HepG2 (cell line): ENCODE data around the gene SLC23A3. TPM values are rescaled to one million over a fixed set of nuclear protein-coding genes. Genes with fewer than 3 reads are reported as not detected.

Experiments used
- ADNP ChIP-seq: sonication (generic); formaldehyde crosslinking; IDR thresholded peaks from 2 replicates; pipeline ENCODE4 v1.4.0; 2020; ENCODE audit warnings: missing genetic modification reagents
- ETV5 ChIP-seq: IDR thresholded peaks from 2 replicates; pipeline ENCODE4 v1.6.1; 2018; ENCODE audit warnings: missing biosample characterization, missing genetic modification reagents, inconsistent platforms, borderline replicate concordance
- SALL1 ChIP-seq: sonication (generic); formaldehyde crosslinking; IDR thresholded peaks from 2 replicates; pipeline ENCODE4 v1.8.0; 2022; ENCODE audit warnings: mild to moderate bottlenecking, missing genetic modification reagents
- SRSF9 ChIP-seq: fragments of 200-400 bp; formaldehyde crosslinking; IDR thresholded peaks from 2 replicates; pipeline ENCODE4 v1.6.1; 2018; ENCODE audit warnings: borderline replicate concordance, mild to moderate bottlenecking, low read depth, low read length; ENCODE audit not compliant: insufficient read depth, poor library complexity, severe bottlenecking
- TIGD3 ChIP-seq: sonication (generic); formaldehyde crosslinking; IDR thresholded peaks from 2 replicates; pipeline ENCODE4 v1.5.1; 2020; ENCODE audit warnings: mild to moderate bottlenecking, missing genetic modification reagents, borderline replicate concordance
- ZBTB44 ChIP-seq: sonication (generic); formaldehyde crosslinking; IDR thresholded peaks from 2 replicates; pipeline ENCODE4 v1.4.0; 2020; ENCODE audit warnings: missing genetic modification reagents
- ZFP91 ChIP-seq: sonication (generic); formaldehyde crosslinking; IDR thresholded peaks from 2 replicates; pipeline ENCODE4 v1.9.0; 2022; ENCODE audit warnings: missing genetic modification reagents, mild to moderate bottlenecking, borderline replicate concordance
- ZNF501 ChIP-seq: sonication (generic); formaldehyde crosslinking; IDR thresholded peaks from 2 replicates; pipeline ENCODE4 v1.5.1; 2020; ENCODE audit warnings: mild to moderate bottlenecking, moderate library complexity, missing genetic modification reagents
- polyA plus RNA-seq, 8 experiments: library from polyadenylated mRNA; depleted of rRNA in 3 of 8; stranded (reverse) in 7 of 8; unstranded in 1 of 8; fragments of >200 nt; fragmentation: Illumina TruSeq in 4 of 8; extraction: Trizol in 4 of 8; gene quantifications; 2 replicates each; pipeline versions ENCODE4 v1.2.1 to v1.2.3, GENCODE V29; 2011 to 2016; ENCODE audit warnings: low read depth in 4 of 8, missing spikeins in 1 of 8, mixed read lengths in 1 of 8; ENCODE audit not compliant: insufficient read depth in 1 of 8
- total RNA-seq, 5 experiments: library from RNA; depleted of rRNA; stranded (reverse); fragments of >200 nt; fragmentation: Illumina TruSeq; extraction: Trizol; gene quantifications; 2 replicates each; pipeline ENCODE4 v1.2.3, GENCODE V29; 2016; ENCODE audit warnings: low read depth in 1 of 5
- TF ChIP-seq, protein P1 (sequence below): IDR thresholded peaks from 2 replicates; pipeline ENCODE4 v1.6.1; 2016; ENCODE audit warnings: missing compliant biosample characterization, missing genetic modification reagents, borderline replicate concordance
- TF ChIP-seq, protein P2 (sequence below): sonication (generic); formaldehyde crosslinking; conservative IDR thresholded peaks from 2 replicates; pipeline ENCODE4 v1.4.0; 2020; ENCODE audit warnings: missing genetic modification reagents
- TF ChIP-seq, protein P3 (sequence below): sonication (generic); formaldehyde crosslinking; IDR thresholded peaks from 2 replicates; pipeline ENCODE4 v1.8.0; 2022; ENCODE audit warnings: missing genetic modification reagents, mild to moderate bottlenecking, moderate library complexity, borderline replicate concordance
- TF ChIP-seq, protein P4 (sequence below): sonication (generic); formaldehyde crosslinking; IDR thresholded peaks from 2 replicates; pipeline ENCODE4 v1.4.0; 2020; ENCODE audit warnings: low read depth, mild to moderate bottlenecking, missing genetic modification reagents
- TF ChIP-seq, protein P5 (sequence below), 2 experiments: fragments of 450-650 bp in 1 of 2; sonication (generic) in 1 of 2; formaldehyde crosslinking; IDR thresholded peaks; 2 replicates each; pipeline versions ENCODE4 v1.5.0 to v1.8.0; 2020 to 2022; ENCODE audit warnings: mild to moderate bottlenecking in 1 of 2, missing genetic modification reagents in 1 of 2

Gene SLC23A3
- total and polyA plus RNA-seq, 2 of the 13 experiments (the other 11 are each of a cell fraction or from before 2014, with no cell fraction given), result 0.38 to 0.78 TPM

DNA sequence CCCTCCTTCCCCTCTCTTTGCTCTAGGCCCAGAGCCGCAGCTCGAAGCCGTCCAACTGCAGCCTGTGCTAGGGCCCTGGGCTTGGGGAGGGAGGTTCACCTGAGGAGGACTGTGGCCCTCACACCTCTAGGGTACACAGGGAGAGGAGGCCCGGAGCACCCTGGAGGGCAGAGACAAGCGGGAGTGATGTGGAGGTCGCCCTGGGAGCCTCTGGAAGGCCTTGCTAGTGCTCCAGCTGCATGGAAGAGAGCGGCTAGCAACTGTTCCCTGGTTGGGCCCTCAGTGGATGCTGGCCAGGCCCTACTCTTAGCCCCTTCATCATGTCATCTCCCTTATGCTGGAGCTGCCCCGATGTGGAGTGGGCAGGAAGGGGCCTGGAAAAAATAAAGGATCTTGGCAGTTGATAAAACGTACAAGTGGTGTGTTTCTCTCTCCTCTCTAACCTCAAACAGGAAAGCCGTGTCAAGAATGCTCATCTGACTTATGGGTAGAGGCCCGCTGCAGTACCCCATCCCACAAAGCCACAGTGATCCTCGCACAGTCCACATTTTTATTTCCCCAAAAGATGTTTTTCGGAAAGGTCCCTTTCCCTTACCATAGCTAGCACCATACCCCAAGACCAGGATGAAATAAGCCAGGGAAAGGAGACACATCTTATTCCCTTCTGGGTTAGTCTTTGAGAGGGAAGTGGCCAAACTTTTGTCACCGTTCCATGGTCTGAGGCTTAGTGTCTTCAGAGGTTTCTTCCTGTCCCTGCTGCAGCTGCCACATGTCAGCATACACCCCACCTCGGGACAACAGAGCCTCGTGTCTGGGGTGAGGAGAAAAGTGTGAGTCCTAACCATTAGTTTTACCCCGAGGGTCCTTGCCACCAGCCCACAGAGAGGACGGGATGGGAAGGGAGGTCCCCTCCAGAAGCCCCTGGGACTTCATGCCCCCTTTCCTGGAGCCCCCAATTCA, 39.7 kb upstream of the SLC23A3 start (continued):
- TF ChIP-seq TIGD3 (CRISPR knock-in tag), result no peak
- TF ChIP-seq ADNP (CRISPR knock-in tag), result no peak
- TF ChIP-seq, protein P1, sequence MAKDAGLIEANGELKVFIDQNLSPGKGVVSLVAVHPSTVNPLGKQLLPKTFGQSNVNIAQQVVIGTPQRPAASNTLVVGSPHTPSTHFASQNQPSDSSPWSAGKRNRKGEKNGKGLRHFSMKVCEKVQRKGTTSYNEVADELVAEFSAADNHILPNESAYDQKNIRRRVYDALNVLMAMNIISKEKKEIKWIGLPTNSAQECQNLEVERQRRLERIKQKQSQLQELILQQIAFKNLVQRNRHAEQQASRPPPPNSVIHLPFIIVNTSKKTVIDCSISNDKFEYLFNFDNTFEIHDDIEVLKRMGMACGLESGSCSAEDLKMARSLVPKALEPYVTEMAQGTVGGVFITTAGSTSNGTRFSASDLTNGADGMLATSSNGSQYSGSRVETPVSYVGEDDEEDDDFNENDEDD, result no peak
- TF ChIP-seq, protein P2, sequence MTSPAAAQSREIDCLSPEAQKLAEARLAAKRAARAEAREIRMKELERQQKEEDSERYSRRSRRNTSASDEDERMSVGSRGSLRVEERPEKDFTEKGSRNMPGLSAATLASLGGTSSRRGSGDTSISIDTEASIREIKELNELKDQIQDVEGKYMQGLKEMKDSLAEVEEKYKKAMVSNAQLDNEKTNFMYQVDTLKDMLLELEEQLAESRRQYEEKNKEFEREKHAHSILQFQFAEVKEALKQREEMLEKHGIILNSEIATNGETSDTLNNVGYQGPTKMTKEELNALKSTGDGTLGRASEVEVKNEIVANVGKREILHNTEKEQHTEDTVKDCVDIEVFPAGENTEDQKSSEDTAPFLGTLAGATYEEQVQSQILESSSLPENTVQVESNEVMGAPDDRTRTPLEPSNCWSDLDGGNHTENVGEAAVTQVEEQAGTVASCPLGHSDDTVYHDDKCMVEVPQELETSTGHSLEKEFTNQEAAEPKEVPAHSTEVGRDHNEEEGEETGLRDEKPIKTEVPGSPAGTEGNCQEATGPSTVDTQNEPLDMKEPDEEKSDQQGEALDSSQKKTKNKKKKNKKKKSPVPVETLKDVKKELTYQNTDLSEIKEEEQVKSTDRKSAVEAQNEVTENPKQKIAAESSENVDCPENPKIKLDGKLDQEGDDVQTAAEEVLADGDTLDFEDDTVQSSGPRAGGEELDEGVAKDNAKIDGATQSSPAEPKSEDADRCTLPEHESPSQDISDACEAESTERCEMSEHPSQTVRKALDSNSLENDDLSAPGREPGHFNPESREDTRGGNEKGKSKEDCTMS (CRISPR knock-in tag), result no peak
- TF ChIP-seq, protein P3, sequence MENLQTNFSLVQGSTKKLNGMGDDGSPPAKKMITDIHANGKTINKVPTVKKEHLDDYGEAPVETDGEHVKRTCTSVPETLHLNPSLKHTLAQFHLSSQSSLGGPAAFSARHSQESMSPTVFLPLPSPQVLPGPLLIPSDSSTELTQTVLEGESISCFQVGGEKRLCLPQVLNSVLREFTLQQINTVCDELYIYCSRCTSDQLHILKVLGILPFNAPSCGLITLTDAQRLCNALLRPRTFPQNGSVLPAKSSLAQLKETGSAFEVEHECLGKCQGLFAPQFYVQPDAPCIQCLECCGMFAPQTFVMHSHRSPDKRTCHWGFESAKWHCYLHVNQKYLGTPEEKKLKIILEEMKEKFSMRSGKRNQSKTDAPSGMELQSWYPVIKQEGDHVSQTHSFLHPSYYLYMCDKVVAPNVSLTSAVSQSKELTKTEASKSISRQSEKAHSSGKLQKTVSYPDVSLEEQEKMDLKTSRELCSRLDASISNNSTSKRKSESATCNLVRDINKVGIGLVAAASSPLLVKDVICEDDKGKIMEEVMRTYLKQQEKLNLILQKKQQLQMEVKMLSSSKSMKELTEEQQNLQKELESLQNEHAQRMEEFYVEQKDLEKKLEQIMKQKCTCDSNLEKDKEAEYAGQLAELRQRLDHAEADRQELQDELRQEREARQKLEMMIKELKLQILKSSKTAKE (CRISPR knock-in tag), result no peak
- no peak for TF ChIP-seq SRSF9
- no peak for TF ChIP-seq ETV5
- TF ChIP-seq ZNF501 (CRISPR knock-in tag), result 0 out of 2 replicates have a peak, but pooled peaks have one; percentile 24
- TF ChIP-seq, protein P4, sequence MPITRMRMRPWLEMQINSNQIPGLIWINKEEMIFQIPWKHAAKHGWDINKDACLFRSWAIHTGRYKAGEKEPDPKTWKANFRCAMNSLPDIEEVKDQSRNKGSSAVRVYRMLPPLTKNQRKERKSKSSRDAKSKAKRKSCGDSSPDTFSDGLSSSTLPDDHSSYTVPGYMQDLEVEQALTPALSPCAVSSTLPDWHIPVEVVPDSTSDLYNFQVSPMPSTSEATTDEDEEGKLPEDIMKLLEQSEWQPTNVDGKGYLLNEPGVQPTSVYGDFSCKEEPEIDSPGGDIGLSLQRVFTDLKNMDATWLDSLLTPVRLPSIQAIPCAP (CRISPR knock-in tag), result no peak
- TF ChIP-seq, protein P5, sequence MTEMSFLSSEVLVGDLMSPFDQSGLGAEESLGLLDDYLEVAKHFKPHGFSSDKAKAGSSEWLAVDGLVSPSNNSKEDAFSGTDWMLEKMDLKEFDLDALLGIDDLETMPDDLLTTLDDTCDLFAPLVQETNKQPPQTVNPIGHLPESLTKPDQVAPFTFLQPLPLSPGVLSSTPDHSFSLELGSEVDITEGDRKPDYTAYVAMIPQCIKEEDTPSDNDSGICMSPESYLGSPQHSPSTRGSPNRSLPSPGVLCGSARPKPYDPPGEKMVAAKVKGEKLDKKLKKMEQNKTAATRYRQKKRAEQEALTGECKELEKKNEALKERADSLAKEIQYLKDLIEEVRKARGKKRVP (CRISPR knock-in tag; IDR thresholded peaks at IDR 0.05), result no peak
- no peak for TF ChIP-seq ZFP91 (CRISPR knock-in tag)
- no peak for TF ChIP-seq SALL1
- TF ChIP-seq ZBTB44 (CRISPR knock-in tag), result no peak
